Measurements from ENCODE around the gene HEXD.
A peak's percentile ranks its signal among the peaks of the same experiment; 100 is the strongest.
"Not testable (repeated sequence)": the region's sequence is repeated elsewhere in the genome, so short reads cannot be mapped to it uniquely, and the experiment has no call there.

HEXD gene

GRCh38 chr17:82442643-82443464 is 24.7 kb downstream of the HEXD start:
- DNase-seq: no peak

- DNase-seq: no peak
Measured at GRCh38 chr17:82443465-82444283, 25.5 kb downstream of the HEXD start.

DNA sequence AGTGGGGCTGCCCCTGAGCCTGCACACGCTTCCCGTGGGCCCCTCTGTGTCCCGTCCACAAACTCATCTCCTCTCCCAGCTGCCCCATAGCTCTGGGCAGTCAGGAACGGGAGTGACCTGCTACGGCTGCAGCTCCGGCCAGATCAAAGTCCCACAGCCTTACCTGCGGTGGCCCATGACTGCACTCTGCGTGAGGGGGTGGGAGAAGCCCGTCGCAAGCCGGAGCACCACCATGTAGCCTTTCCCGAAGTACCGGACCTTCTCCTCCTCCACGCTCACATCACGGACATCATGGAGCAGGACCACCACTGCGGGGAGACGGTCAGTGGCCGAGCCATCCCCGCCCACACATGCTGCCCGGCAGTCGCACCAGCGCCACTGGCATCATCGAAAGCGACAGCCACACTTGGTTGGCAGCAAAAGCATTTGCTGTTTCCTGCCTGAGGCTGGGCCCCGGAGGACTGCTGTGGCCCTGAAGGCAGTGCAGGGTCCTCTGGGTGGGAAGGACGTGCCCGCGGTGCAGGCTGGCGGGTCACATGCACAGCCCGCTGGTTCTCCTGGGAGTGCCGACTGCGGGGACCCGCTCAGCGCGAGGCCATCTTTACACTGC is 26.2 kb downstream of the HEXD start:
- DNase-seq: no peak

DNA sequence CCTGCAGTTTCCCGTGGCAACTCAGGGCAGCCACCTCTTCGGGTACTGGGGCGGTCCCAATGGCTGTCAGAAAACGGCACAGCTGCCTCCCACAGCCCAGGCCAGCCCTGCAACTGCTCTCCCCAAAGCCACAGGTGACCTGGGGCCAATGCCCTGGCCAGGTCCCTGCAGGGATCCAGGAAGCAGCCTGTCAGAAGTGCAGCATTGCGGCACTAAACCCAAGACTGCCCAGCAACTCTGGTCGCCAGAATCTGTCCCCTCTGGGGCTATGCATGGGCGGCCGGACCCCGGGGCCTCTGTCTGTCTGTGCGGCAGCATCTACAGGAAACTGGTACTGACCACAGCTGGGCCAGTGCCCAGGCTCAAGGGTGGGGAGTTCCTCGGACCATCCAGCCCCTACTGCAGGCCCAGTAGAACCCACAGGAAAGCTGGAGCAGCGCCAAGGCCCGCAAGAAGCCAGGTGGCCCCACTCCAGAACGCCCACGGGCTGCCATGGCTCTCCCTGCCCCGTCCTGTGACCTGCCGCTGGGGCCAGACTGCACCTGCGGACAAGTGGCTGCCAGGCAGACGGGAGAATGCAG is 26.9 kb downstream of the HEXD start:
- no peak for DNase-seq

- no peak for DNase-seq
Measured at GRCh38 chr17:82445542-82445941, 27.4 kb downstream of the HEXD start.

GRCh38 chr17:82446124-82446523 is 28.0 kb downstream of the HEXD start:
- no peak for DNase-seq

DNA sequence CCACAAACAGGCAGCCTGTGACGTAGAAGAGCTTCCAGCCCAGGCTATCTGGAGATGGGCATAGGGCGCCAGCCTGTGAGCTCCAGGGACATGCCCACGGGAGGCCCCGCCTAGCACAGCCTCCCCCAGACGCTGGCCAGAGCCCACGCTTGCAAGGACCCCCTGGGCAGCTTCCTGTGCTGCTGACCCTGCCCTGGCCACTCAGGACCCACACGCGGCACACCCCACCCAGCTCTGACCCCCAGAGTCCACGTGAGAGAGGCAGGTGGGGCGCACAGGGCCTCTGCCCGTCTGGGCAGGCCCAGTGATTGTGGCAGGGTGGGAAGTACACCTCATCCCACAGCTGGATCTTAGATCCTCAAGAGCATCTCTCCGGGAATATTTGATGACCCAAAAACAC is 28.5 kb downstream of the HEXD start:
- no peak for DNase-seq

GRCh38 chr17:82447876-82448275 is 29.7 kb downstream of the HEXD start:
- DNase-seq: no peak

DNA sequence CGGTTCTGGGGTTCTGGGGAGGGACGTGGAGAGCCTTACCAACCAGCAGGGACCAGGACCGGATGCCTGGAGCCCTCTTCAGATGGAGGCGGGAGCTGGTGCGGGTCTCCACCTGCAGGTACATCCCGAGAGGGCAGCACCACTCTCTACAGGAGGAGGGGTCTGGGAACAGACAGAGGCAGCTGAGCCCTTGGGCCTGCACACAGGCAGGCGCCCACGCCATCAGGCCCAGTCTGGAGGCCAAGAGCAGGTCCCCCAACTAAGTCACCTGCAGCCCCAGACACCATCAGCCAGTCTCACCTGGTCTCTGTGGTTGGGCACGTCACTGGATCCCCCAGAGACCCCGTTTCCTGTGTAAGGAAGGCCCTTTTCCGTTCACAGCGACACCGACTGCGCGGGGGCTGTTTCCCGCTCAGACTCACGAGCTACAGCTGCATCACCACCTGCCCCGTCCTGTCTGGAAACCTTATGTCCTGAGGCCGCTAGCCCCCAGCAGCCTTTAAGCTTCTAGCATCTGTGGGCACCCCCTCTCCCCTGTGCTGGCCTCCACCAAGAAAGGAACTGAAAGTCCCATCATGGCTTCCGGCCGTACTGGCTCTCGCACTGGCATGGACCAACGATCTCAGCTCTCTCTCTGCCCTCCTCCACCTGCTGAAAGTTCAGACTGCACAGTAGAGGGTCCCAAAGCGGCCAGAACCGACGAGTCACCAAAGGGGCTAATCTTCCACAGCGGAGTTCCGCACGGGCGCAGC is 31.2 kb downstream of the HEXD start:
- no peak for DNase-seq

DNA sequence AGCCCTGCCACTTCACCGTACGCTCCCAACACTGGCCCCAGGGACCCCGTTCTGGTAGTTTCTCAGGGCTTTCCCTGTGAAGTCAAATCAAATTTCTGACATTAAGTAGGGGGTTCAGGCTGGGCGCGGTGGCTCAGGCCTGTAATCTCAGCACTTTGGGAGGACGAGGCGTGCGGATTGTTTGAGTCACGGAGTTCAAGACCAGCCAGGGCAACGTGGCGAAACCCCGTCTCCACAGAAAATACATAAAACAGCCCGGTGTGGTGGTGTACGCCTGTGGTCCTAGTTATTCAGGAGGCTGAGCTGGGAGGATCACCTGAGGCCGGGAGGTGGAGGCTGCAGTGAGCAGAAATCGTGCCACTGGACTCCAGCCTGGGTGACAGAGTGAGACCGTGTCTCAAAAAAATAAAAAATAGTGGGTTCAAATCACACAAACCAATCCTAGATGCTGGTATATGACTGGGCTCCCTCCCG is 31.8 kb downstream of the HEXD start:
- DNase-seq: no peak

- peak; percentile 70 for DNase-seq
Measured at GRCh38 chr17:82450357-82451106, 32.4 kb downstream of the HEXD start, which contains the start of gene CYBC1. CYBC1 (minus strand) TSS chr17:82450752; CDS start chr17:82449254, 1,498 bp downstream.

GRCh38 chr17:82452162-82452561 is 34.0 kb downstream of the HEXD start:
- no peak for DNase-seq

DNA sequence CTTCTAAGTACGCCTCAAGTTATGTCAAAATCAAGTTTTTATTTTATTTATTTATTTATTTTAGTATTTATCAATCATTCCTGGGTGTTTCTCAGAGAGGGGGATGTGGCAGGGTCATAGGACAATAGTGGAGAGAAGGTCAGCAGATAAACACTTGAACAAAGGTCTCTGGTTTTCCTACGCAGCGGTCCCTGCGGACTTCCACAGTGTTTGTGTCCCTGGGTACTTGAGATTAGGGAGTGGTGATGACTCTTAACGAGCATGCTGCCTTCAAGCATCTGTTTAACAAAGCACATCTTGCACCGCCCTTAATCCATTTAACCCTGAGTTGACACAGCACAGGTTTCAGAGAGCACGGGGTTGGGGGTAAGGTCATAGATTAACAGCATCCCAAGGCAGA is 35.0 kb downstream of the HEXD start:
- DNase-seq: not testable (repeated sequence)

GRCh38 chr17:82453706-82454105 is 35.6 kb downstream of the HEXD start:
- DNase-seq: not testable (repeated sequence)

DNA sequence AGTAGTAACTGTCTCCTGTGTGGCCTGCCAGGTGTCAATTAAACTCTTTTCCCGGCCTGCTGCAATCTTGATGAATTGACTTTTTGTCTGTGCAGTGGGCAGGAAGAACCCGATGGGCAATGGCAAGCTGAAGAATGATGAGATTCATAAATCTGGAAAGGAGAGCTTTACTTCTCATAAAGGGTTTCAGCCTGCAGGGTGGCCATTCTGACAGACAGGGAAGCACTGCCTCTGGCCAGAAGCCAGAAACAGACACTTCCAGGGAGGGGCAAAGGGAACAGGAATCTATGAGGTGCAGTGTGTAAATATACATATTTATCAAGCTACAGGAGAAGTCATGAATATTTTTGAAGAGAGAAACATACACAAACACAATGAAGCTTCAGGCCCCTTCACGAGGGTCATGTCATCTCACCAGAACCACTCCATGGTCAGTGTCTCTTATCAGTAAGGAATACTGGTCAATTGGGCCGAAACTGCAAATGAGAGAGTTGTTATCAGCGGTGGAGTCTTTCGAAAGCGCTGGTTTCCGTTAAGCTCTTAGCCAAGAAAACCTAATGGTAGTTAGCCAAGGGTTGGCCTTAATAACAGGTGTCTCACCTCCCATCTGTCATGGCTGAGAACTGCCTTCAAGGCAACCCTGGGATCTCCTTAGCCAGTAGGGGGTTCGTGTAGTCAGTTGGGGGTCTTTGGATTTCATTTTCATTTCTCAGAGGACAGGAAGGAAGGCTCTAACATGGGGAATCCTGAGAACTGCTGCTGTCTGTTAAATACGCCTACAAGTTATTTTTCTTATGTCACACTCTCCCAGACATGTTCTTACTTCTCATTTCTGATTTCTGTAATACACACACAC is 39.2 kb downstream of the HEXD start:
- no peak for DNase-seq

- no peak for DNase-seq
Measured at GRCh38 chr17:82457929-82458178, 39.7 kb downstream of the HEXD start.

DNA sequence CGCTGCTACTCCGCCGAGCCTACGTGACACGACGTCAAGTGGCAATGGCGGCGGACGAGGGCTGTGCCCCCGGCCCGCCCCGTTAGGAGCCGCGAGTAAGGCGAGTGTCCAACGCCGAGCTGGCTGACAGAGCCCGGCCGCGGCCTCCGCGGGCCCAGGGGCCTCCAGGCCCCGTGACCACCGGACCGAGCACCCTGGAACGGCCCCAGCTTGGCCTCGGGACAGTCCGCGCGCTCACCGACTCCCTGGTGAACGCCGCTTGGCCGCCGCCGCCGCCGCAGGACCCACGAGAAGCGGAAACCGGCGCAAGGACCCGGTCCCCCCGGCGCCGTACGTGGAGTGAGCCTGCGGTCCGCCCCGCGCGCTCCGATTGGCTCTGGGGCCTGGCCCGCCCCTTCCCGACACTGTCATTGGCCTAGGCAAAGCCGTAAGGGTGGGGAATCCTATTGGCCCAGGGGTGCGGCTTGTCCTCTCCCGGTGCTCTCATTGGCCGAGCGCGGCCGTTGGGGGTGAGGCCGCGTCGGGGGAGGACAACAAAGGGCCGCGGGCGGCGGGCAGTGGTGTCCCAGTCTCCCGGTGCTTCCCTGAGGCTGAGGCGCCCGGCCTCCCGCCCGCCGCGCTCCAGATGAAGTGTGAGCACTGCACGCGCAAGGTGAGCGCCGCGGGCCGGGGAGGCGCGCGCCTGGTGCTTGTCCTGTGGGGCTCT is 40.2 kb downstream of the HEXD start, which contains the start of gene NARF:
Gene NARF (plus strand): TSS at position 563 of the 706 bp plus-strand sequence. CDS start 63 bp downstream, at position 626.
- peak; percentile 95 for DNase-seq

- peak; percentile 24 for DNase-seq
Measured at GRCh38 chr17:82458885-82459424, 40.8 kb downstream of the HEXD start.

- not testable (repeated sequence) for DNase-seq
Measured at GRCh38 chr17:82459936-82460335, 41.8 kb downstream of the HEXD start.

Data from kidney glomerular epithelial cell (primary cell).